Measurements from ENCODE around the gene LRRC56. TPM values are rescaled to one million over a fixed set of nuclear protein-coding genes. Genes with fewer than 3 reads are reported as not detected.

The LRRC56 gene
- total and polyA plus RNA-seq, 2 donors (not counting 1 experiment from before 2014, with no cell fraction given), result 0.28 to 1.3 TPM

GRCh38 chr11:501683-502287 lies 35.5 kb upstream of the LRRC56 start:
- H3K36me3 ChIP-seq (ENCODE audit: control insufficient read depth, insufficient read depth, low read length), result peaks cover 52% of the 10 kb centered on the region
- no peak for DNase-seq (ENCODE audit: low read depth in 2 of 2)
- peaks cover 60% of the 10 kb centered on the region for H3K79me2 ChIP-seq (ENCODE audit: control insufficient read depth, insufficient read depth, low read length)

GRCh38 chr11:502288-503178 lies 34.8 kb upstream of the LRRC56 start:
- Histone ChIP-seq H3K27ac (ENCODE audit: insufficient read depth, low read length) (peak overlapping the region; percentile 83), H3K4me2 (ENCODE audit: extremely low read depth, insufficient read depth, low read length) (no peak overlapping the region), H3K4me3 (replicated peaks in 1 of 4; ENCODE audit: control extremely low read depth in 1 of 4, insufficient read depth in 1 of 4, low read depth in 3 of 4, low read length in 4 of 4) (peak overlapping the region in 1 of 4 experiments; percentile 96), H3K27me3 (ENCODE audit: control insufficient read depth, insufficient read depth, low read length) (no peaks in the 10 kb centered on the region), H3K9ac (ENCODE audit: insufficient read depth, low read length) (peak overlapping the region; percentile 42), H2AFZ (ENCODE audit: low read length) (no peak overlapping the region), H3K79me2 (ENCODE audit: control insufficient read depth, insufficient read depth, low read length) (peaks cover 58% of the 10 kb centered on the region), H3K9me3 (ENCODE audit: control insufficient read depth, insufficient read depth, low read depth, low read length) (no peaks in the 10 kb centered on the region), H4K20me1 (ENCODE audit: control insufficient read depth, extremely low read depth, insufficient read depth, low read length) (no peaks in the 10 kb centered on the region), H3K36me3 (ENCODE audit: control insufficient read depth, insufficient read depth, low read length) (peaks cover 44% of the 10 kb centered on the region), H3K4me1 (ENCODE audit: control insufficient read depth, extremely low read depth, insufficient read depth, low read length) (peaks cover 13% of the 10 kb centered on the region)
- TF ChIP-seq, protein P1, sequence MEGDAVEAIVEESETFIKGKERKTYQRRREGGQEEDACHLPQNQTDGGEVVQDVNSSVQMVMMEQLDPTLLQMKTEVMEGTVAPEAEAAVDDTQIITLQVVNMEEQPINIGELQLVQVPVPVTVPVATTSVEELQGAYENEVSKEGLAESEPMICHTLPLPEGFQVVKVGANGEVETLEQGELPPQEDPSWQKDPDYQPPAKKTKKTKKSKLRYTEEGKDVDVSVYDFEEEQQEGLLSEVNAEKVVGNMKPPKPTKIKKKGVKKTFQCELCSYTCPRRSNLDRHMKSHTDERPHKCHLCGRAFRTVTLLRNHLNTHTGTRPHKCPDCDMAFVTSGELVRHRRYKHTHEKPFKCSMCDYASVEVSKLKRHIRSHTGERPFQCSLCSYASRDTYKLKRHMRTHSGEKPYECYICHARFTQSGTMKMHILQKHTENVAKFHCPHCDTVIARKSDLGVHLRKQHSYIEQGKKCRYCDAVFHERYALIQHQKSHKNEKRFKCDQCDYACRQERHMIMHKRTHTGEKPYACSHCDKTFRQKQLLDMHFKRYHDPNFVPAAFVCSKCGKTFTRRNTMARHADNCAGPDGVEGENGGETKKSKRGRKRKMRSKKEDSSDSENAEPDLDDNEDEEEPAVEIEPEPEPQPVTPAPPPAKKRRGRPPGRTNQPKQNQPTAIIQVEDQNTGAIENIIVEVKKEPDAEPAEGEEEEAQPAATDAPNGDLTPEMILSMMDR (conservative IDR thresholded peaks at IDR 0.05 in 1 of 2, IDR thresholded peaks at IDR 0.05 in 1 of 2; ENCODE audit: low read depth in 1 of 2, low read length in 2 of 2), result no peak
- no peak for TF ChIP-seq EZH2 (IDR thresholded peaks at IDR 0.05; ENCODE audit: low read length, missing control alignments)
- no peak for DNase-seq (ENCODE audit: low read depth in 2 of 2)

More at GRCh38 chr11:501683-502287, 35.5 kb upstream of the LRRC56 start:
- H3K4me3 ChIP-seq (replicated peaks in 1 of 4; ENCODE audit: control extremely low read depth in 1 of 4, insufficient read depth in 1 of 4, low read depth in 3 of 4, low read length in 4 of 4), result no peak overlapping the region
- no peaks in the 10 kb centered on the region for H4K20me1 ChIP-seq (ENCODE audit: control insufficient read depth, extremely low read depth, insufficient read depth, low read length)
- H2AFZ ChIP-seq (ENCODE audit: low read length), result no peak overlapping the region
- H3K27me3 ChIP-seq (ENCODE audit: control insufficient read depth, insufficient read depth, low read length), result no peaks in the 10 kb centered on the region
- H3K4me1 ChIP-seq (ENCODE audit: control insufficient read depth, extremely low read depth, insufficient read depth, low read length), result peaks cover 13% of the 10 kb centered on the region
- no peak overlapping the region for H3K27ac ChIP-seq (ENCODE audit: insufficient read depth, low read length)
- TF ChIP-seq, protein P1 (conservative IDR thresholded peaks at IDR 0.05 in 1 of 2, IDR thresholded peaks at IDR 0.05 in 1 of 2; ENCODE audit: low read depth in 1 of 2, low read length in 2 of 2), result no peak
- no peak for TF ChIP-seq EZH2 (IDR thresholded peaks at IDR 0.05; ENCODE audit: low read length, missing control alignments)
- H3K9me3 ChIP-seq (ENCODE audit: control insufficient read depth, insufficient read depth, low read depth, low read length), result no peaks in the 10 kb centered on the region
- no peak overlapping the region for H3K4me2 ChIP-seq (ENCODE audit: extremely low read depth, insufficient read depth, low read length)
- no peak overlapping the region for H3K9ac ChIP-seq (ENCODE audit: insufficient read depth, low read length)

Measured in fibroblast of lung (primary cell).